ENCODE results near the gene COL4A1.

The COL4A1 gene

GRCh38 chr13:110240352-110240751 is 66.6 kb downstream of the COL4A1 start:
- TF ChIP-seq YY1 (IDR thresholded peaks at IDR 0.05; ENCODE audit: insufficient read depth, insufficient read length) = no peak
- no peak for TF ChIP-seq SUZ12 (IDR thresholded peaks at IDR 0.05; ENCODE audit: extremely low read depth, insufficient read depth, insufficient read length)
- no peak for TF ChIP-seq ZNF274 (IDR thresholded peaks at IDR 0.05; ENCODE audit: low read depth, low read length)
- Histone ChIP-seq H3K9ac (ENCODE audit: insufficient read length, low read depth) (no peak overlapping the region), H3K36me3 (ENCODE audit: insufficient read depth, insufficient read length, low read length) (peaks cover 18% of the 10 kb centered on the region), H3K4me3 (ENCODE audit: insufficient read length, low read depth) (no peak overlapping the region), H3K4me1 (ENCODE audit: insufficient read depth, insufficient read length) (no peaks in the 10 kb centered on the region), H3K9me3 (ENCODE audit: insufficient read depth, low read length) (no peaks in the 10 kb centered on the region), H3K27me3 (ENCODE audit: insufficient read depth, insufficient read length) (no peaks in the 10 kb centered on the region)
- no peak for DNase-seq (ENCODE audit: low read depth, low spot score)

DNA sequence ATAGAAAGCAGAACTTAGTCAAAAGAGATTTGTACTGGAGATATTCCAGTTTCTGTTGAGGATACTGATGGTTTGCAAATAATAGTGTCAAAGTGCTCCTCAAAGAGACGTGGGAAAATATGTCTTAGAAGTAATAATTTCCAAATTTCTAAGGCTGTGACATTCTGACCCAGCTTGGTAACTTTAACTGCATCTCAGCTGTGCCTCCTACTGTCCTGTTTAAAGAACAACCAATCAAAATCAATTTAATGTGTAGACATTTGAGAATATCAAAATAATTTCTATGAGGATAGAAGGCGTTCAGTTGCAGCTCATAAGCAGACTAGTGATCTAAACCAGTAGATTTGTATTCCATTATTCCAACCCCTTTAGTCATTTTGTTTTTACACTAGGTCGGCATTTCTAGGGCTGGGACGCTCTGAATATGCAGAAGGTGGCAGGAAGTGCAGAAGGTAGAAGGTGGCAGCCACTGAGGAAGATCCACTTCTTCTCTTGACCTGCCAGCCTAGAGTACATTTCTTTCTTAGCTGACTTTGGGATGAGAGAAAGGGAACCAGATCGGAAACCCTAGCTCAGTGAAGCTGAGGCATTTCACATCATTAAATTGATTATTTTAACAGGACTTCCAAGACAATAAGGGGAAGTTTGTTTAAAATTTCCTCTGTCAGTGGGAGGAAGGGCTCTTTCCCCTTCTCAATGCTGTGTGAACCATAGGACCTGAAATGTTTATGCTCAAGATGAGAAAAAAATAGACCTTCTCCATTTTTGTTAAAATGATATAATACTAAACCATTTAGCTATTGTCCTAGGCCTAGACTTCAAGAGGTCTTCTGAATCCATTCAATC is 67.5 kb downstream of the COL4A1 start:
- Histone ChIP-seq H3K36me3 (ENCODE audit: insufficient read depth, insufficient read length, low read length) (peaks cover 17% of the 10 kb centered on the region), H3K4me1 (ENCODE audit: insufficient read depth, insufficient read length) (no peaks in the 10 kb centered on the region), H3K9ac (ENCODE audit: insufficient read length, low read depth) (no peak overlapping the region), H3K9me3 (ENCODE audit: insufficient read depth, low read length) (no peaks in the 10 kb centered on the region), H3K4me3 (ENCODE audit: insufficient read length, low read depth) (no peak overlapping the region), H3K27me3 (ENCODE audit: insufficient read depth, insufficient read length) (no peaks in the 10 kb centered on the region)
- TF ChIP-seq ZNF274 (IDR thresholded peaks at IDR 0.05; ENCODE audit: low read depth, low read length) (no peak), SUZ12 (IDR thresholded peaks at IDR 0.05; ENCODE audit: extremely low read depth, insufficient read depth, insufficient read length) (no peak), YY1 (IDR thresholded peaks at IDR 0.05; ENCODE audit: insufficient read depth, insufficient read length) (no peak)
- no peak for DNase-seq (ENCODE audit: low read depth, low spot score)

DNA sequence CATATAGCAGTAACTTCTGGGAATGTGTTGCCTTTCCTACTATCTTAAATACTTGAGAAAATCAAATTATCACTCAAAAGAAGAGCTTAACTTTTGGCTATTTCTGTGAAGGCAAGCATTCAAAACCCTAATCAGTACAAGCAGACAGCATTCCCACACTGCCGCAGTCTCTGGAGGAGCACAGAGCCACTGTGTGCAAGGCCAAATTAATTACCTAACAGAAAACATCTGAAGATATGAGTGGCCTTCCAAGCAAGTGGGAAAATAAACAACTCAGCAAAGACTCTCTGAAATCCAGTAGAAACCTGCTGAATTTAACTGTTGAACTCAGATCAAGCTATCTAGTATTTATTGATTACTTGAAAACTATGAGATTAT is 68.2 kb downstream of the COL4A1 start:
- peaks cover 16% of the 10 kb centered on the region for H3K36me3 ChIP-seq (ENCODE audit: insufficient read depth, insufficient read length, low read length)
- no peaks in the 10 kb centered on the region for H3K9me3 ChIP-seq (ENCODE audit: insufficient read depth, low read length)
- no peaks in the 10 kb centered on the region for H3K27me3 ChIP-seq (ENCODE audit: insufficient read depth, insufficient read length)
- TF ChIP-seq ZNF274 (IDR thresholded peaks at IDR 0.05; ENCODE audit: low read depth, low read length) (no peak), YY1 (IDR thresholded peaks at IDR 0.05; ENCODE audit: insufficient read depth, insufficient read length) (no peak), SUZ12 (IDR thresholded peaks at IDR 0.05; ENCODE audit: extremely low read depth, insufficient read depth, insufficient read length) (no peak)
- H3K4me1 ChIP-seq (ENCODE audit: insufficient read depth, insufficient read length) = no peaks in the 10 kb centered on the region
- H3K9ac ChIP-seq (ENCODE audit: insufficient read length, low read depth) = no peak overlapping the region
- no peak overlapping the region for H3K4me3 ChIP-seq (ENCODE audit: insufficient read length, low read depth)
- DNase-seq (ENCODE audit: low read depth, low spot score) = no peak

DNA sequence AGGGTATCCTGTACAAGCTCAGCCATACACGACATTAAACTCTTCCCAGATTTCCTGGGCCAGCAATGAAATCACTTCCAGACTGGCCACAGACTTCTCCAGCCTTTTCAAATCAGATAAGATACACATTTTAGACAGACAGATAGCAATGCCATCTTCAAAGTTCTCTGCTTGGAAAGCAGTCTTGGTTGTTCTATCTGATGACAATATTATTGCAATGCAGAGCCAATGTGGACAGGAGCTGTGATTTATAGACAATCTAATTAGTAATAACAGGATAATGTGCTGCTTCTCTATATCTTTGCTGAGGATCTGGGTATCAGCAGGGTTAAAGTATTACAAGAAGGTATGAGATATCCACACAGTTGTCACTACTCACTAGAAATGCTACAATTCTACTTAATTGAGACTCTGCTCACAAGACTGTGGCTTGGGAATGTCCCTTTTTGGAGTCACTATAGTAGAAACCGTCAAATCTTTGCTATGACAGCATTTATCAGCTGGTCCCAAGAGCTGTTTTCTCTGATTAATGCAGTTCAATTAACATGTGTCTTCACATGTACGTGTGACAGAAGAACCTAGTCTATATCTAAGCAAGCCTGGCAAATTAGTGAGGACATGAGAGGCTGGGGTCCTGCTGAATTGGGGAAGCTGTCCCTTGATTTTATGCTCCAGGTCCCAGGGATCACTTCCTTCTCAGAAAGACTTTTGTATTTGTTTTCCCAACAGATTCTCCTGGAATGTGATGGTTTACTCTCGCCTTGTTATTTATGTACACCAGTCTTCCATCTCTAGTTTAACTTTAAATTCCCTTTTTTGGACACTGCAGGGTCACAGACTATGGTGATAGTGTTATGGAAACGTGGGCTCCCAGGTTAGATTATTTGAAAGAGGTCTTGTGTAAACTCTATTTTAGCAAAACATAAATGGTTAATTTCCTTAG is 68.8 kb downstream of the COL4A1 start:
- TF ChIP-seq ZNF274 (IDR thresholded peaks at IDR 0.05; ENCODE audit: low read depth, low read length) = no peak
- no peak for TF ChIP-seq SUZ12 (IDR thresholded peaks at IDR 0.05; ENCODE audit: extremely low read depth, insufficient read depth, insufficient read length)
- no peak for TF ChIP-seq YY1 (IDR thresholded peaks at IDR 0.05; ENCODE audit: insufficient read depth, insufficient read length)
- Histone ChIP-seq H3K4me3 (ENCODE audit: insufficient read length, low read depth) (no peak overlapping the region), H3K9me3 (ENCODE audit: insufficient read depth, low read length) (no peaks in the 10 kb centered on the region), H3K27me3 (ENCODE audit: insufficient read depth, insufficient read length) (no peaks in the 10 kb centered on the region), H3K9ac (ENCODE audit: insufficient read length, low read depth) (no peak overlapping the region), H3K4me1 (ENCODE audit: insufficient read depth, insufficient read length) (no peaks in the 10 kb centered on the region), H3K36me3 (ENCODE audit: insufficient read depth, insufficient read length, low read length) (peaks cover 16% of the 10 kb centered on the region)
- DNase-seq (ENCODE audit: low read depth, low spot score) = no peak

DNA sequence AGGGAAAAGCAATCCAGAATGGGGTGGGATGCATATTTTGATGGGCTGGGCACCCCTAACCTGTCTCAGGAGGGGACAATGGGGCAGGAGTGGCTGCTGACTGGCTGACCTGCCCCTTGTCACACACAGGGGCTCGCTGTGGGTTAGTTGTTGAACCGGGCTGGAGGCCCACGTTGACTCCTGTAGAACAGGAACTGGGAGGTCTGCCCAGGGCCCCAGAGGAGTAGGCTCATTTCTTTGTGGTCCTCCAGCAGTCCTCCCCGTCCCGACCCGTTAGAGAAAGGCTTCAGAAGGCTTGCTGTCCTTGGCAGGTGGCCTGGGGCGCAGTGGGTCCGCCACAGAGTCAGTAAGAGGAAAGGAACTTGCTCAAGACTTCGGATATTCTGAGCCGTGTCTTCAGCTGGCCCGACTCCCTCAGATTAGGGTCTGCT is 70.1 kb downstream of the COL4A1 start:
- no peak for DNase-seq (ENCODE audit: low read depth, low spot score)
- peaks cover 16% of the 10 kb centered on the region for H3K36me3 ChIP-seq (ENCODE audit: insufficient read depth, insufficient read length, low read length)
- no peaks in the 10 kb centered on the region for H3K4me1 ChIP-seq (ENCODE audit: insufficient read depth, insufficient read length)
- no peaks in the 10 kb centered on the region for H3K27me3 ChIP-seq (ENCODE audit: insufficient read depth, insufficient read length)
- H3K9ac ChIP-seq (ENCODE audit: insufficient read length, low read depth) = no peak overlapping the region
- H3K9me3 ChIP-seq (ENCODE audit: insufficient read depth, low read length) = no peaks in the 10 kb centered on the region
- TF ChIP-seq YY1 (IDR thresholded peaks at IDR 0.05; ENCODE audit: insufficient read depth, insufficient read length) (no peak), SUZ12 (IDR thresholded peaks at IDR 0.05; ENCODE audit: extremely low read depth, insufficient read depth, insufficient read length) (no peak), ZNF274 (IDR thresholded peaks at IDR 0.05; ENCODE audit: low read depth, low read length) (no peak)
- H3K4me3 ChIP-seq (ENCODE audit: insufficient read length, low read depth) = no peak overlapping the region

DNA sequence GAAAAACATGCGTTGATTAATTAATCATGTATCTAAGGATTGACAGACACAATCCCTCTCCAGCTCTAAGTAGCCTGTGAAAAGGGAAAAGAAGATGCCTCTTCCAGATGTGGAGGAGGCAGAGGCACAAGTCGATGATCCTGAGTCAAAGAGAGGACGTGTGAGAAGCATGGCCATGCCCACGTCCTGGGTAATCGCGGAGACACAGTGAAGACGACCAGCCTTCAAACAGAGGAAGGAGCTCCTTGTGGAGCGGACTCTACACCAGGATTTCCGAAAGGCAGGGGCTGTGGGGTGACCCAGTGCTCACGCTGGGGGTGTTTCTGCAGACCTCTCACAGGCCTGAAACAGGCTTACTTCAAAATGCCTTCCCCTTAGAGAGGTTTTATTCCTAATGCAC is 70.5 kb downstream of the COL4A1 start:
- no peak for DNase-seq (ENCODE audit: low read depth, low spot score)
- H3K27me3 ChIP-seq (ENCODE audit: insufficient read depth, insufficient read length) = no peaks in the 10 kb centered on the region

DNA sequence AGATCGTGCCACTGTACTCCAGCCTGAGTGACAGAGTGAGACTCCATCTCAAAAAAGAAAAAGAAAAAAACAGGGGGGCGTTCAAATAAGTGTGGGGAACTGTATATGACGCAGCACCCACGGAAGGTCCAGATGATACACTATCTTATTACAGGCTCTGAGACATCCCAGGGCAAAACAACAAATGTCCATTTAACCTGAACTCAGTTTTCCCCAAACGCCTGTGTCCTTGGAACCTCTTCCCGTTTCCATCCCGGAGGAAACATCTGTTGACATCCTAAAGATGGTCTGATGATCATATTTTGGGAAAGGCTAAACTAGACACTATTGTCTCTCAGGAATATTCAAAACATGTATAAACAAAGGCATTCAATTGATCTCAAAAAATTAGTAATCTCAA is 72.4 kb downstream of the COL4A1 start:
- Histone ChIP-seq H3K27me3 (ENCODE audit: insufficient read depth, insufficient read length) (no peaks in the 10 kb centered on the region), H3K4me1 (ENCODE audit: insufficient read depth, insufficient read length) (no peaks in the 10 kb centered on the region), H3K9me3 (ENCODE audit: insufficient read depth, low read length) (no peaks in the 10 kb centered on the region), H3K4me3 (ENCODE audit: insufficient read length, low read depth) (no peak overlapping the region), H3K9ac (ENCODE audit: insufficient read length, low read depth) (no peak overlapping the region), H3K36me3 (ENCODE audit: insufficient read depth, insufficient read length, low read length) (peaks cover 12% of the 10 kb centered on the region)
- TF ChIP-seq YY1 (IDR thresholded peaks at IDR 0.05; ENCODE audit: insufficient read depth, insufficient read length) (no peak), ZNF274 (IDR thresholded peaks at IDR 0.05; ENCODE audit: low read depth, low read length) (no peak), SUZ12 (IDR thresholded peaks at IDR 0.05; ENCODE audit: extremely low read depth, insufficient read depth, insufficient read length) (no peak)
- no peak for DNase-seq (ENCODE audit: low read depth, low spot score)

More for the DNA sequence above, 70.5 kb downstream of the COL4A1 start:
- peaks cover 16% of the 10 kb centered on the region for H3K36me3 ChIP-seq (ENCODE audit: insufficient read depth, insufficient read length, low read length)
- H3K9me3 ChIP-seq (ENCODE audit: insufficient read depth, low read length) = no peaks in the 10 kb centered on the region
- no peak for TF ChIP-seq ZNF274 (IDR thresholded peaks at IDR 0.05; ENCODE audit: low read depth, low read length)
- TF ChIP-seq SUZ12 (IDR thresholded peaks at IDR 0.05; ENCODE audit: extremely low read depth, insufficient read depth, insufficient read length) = no peak
- no peak for TF ChIP-seq YY1 (IDR thresholded peaks at IDR 0.05; ENCODE audit: insufficient read depth, insufficient read length)
- no peak overlapping the region for H3K9ac ChIP-seq (ENCODE audit: insufficient read length, low read depth)
- no peak overlapping the region for H3K4me3 ChIP-seq (ENCODE audit: insufficient read length, low read depth)
- H3K4me1 ChIP-seq (ENCODE audit: insufficient read depth, insufficient read length) = no peaks in the 10 kb centered on the region
